ENCODE measurements around the gene HEXA.

DNA sequence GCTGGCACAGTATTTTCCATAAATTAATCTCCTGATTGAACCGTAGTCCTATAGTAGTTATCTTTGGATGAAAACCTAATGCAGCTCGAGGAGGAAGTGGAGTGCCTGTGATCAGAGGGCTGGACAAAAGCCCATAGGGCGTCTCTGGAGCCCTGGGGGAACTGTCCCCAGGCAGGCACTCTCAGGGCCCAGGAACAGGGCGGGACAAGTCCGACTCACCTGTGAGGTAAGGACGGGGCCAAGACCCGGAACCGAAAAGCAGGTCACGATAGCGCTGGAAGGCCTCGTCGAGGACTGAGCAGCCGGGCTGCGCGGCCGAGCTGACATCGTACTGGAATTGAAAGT, 341 bp downstream of the HEXA start:
- TF ChIP-seq, protein P1, sequence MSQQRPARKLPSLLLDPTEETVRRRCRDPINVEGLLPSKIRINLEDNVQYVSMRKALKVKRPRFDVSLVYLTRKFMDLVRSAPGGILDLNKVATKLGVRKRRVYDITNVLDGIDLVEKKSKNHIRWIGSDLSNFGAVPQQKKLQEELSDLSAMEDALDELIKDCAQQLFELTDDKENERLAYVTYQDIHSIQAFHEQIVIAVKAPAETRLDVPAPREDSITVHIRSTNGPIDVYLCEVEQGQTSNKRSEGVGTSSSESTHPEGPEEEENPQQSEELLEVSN (IDR thresholded peaks at IDR 0.05; ENCODE audit: borderline replicate concordance, low read depth): no peak
- TF ChIP-seq, protein P2, sequence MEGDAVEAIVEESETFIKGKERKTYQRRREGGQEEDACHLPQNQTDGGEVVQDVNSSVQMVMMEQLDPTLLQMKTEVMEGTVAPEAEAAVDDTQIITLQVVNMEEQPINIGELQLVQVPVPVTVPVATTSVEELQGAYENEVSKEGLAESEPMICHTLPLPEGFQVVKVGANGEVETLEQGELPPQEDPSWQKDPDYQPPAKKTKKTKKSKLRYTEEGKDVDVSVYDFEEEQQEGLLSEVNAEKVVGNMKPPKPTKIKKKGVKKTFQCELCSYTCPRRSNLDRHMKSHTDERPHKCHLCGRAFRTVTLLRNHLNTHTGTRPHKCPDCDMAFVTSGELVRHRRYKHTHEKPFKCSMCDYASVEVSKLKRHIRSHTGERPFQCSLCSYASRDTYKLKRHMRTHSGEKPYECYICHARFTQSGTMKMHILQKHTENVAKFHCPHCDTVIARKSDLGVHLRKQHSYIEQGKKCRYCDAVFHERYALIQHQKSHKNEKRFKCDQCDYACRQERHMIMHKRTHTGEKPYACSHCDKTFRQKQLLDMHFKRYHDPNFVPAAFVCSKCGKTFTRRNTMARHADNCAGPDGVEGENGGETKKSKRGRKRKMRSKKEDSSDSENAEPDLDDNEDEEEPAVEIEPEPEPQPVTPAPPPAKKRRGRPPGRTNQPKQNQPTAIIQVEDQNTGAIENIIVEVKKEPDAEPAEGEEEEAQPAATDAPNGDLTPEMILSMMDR (IDR thresholded peaks at IDR 0.05): no peak
- TF ChIP-seq ZFP36 (IDR thresholded peaks at IDR 0.05; ENCODE audit: borderline replicate concordance, partially characterized antibody) (no peak), PHF8 (IDR thresholded peaks at IDR 0.05; ENCODE audit: borderline replicate concordance, low read depth) (peak; percentile 69), BHLHE40 (IDR thresholded peaks at IDR 0.05; ENCODE audit: low read depth, low read length) (no peak), ESRRA (IDR thresholded peaks at IDR 0.05; ENCODE audit: borderline replicate concordance, low read length) (no peak), SMC3 (IDR thresholded peaks at IDR 0.05) (no peak)
- TF ChIP-seq, protein P3, sequence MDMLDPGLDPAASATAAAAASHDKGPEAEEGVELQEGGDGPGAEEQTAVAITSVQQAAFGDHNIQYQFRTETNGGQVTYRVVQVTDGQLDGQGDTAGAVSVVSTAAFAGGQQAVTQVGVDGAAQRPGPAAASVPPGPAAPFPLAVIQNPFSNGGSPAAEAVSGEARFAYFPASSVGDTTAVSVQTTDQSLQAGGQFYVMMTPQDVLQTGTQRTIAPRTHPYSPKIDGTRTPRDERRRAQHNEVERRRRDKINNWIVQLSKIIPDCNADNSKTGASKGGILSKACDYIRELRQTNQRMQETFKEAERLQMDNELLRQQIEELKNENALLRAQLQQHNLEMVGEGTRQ (IDR thresholded peaks at IDR 0.05): no peak
- TF ChIP-seq, protein P4, sequence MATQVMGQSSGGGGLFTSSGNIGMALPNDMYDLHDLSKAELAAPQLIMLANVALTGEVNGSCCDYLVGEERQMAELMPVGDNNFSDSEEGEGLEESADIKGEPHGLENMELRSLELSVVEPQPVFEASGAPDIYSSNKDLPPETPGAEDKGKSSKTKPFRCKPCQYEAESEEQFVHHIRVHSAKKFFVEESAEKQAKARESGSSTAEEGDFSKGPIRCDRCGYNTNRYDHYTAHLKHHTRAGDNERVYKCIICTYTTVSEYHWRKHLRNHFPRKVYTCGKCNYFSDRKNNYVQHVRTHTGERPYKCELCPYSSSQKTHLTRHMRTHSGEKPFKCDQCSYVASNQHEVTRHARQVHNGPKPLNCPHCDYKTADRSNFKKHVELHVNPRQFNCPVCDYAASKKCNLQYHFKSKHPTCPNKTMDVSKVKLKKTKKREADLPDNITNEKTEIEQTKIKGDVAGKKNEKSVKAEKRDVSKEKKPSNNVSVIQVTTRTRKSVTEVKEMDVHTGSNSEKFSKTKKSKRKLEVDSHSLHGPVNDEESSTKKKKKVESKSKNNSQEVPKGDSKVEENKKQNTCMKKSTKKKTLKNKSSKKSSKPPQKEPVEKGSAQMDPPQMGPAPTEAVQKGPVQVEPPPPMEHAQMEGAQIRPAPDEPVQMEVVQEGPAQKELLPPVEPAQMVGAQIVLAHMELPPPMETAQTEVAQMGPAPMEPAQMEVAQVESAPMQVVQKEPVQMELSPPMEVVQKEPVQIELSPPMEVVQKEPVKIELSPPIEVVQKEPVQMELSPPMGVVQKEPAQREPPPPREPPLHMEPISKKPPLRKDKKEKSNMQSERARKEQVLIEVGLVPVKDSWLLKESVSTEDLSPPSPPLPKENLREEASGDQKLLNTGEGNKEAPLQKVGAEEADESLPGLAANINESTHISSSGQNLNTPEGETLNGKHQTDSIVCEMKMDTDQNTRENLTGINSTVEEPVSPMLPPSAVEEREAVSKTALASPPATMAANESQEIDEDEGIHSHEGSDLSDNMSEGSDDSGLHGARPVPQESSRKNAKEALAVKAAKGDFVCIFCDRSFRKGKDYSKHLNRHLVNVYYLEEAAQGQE (IDR thresholded peaks at IDR 0.05): no peak

Data from A549 (cell line).